Sigmoid colon (tissue), 7 donors: ENCODE results near the gene HOXA10. TPM values are rescaled to one million over a fixed set of nuclear protein-coding genes. Genes with fewer than 3 reads are reported as not detected.

ENCODE experiments used
- DNase-seq: peaks from one replicate; pipeline ENCODE4 v3.0.0-alpha.2; 2019
- H3K27ac ChIP-seq, 4 donors: fragments of 200-600 bp; sonication (generic); one replicate each; pipeline ENCODE4 v1.5.1; 2016 to 2019; ENCODE audit warnings: mild to moderate bottlenecking in 1 of 4
- H3K27me3 ChIP-seq, 3 donors: fragments of 200-600 bp; sonication (generic); one replicate each; pipeline ENCODE4 v1.5.1; 2019; ENCODE audit warnings: mild to moderate bottlenecking in 1 of 3
- H3K36me3 ChIP-seq, 4 donors: fragments of 200-600 bp; sonication (generic); one replicate each; pipeline ENCODE4 v1.5.1; 2016 to 2019
- H3K4me1 ChIP-seq, 4 donors: fragments of 200-600 bp; sonication (generic); one replicate each; pipeline ENCODE4 v1.5.1; 2017 to 2019
- H3K4me3 ChIP-seq, 4 donors: fragments of 200-600 bp; sonication (generic); one replicate each; pipeline ENCODE4 v1.5.1; 2017 to 2019; ENCODE audit warnings: mild to moderate bottlenecking in 2 of 4, moderate library complexity in 1 of 4
- H3K9me3 ChIP-seq, 4 donors: fragments of 200-600 bp in 3 of 4; sonication (generic) in 3 of 4; one replicate each; pipeline versions ENCODE4 v1.5.1 to v1.6.1; 2013 to 2019
- EP300 ChIP-seq, 4 donors: sonication (generic); formaldehyde crosslinking; IDR thresholded peaks; one replicate each; pipeline ENCODE4 v1.6.1; 2017; ENCODE audit warnings: antibody characterized with exemption in 4 of 4
- POLR2A ChIP-seq, 2 donors: fragments of 450-650 bp; IDR thresholded peaks; one replicate each; pipeline ENCODE4 v1.6.1; 2016; ENCODE audit warnings: antibody characterized with exemption in 2 of 2, mild to moderate bottlenecking in 2 of 2, moderate library complexity in 2 of 2
- POLR2AphosphoS5 ChIP-seq, 4 donors: sonication (generic); formaldehyde crosslinking; IDR thresholded peaks; one replicate each; pipeline ENCODE4 v1.6.1; 2017; ENCODE audit warnings: antibody characterized with exemption in 4 of 4
- WGBS, 2 donors: extraction: QIAGEN DNeasy Blood & Tissue Kit; methylation state at CpG; one replicate each; pipeline ENCODE4 v1.1.7; 2013; 5-methylcytosine and 5-hydroxymethylcytosine counted together
- intact Hi-C: fragments of 100-400 bp; cut with DNase I; formaldehyde crosslinking; loops from one replicate; pipeline ENCODE4 v1.15.1; 2023
- polyA plus RNA-seq, 3 donors: library from polyadenylated mRNA; stranded (reverse); fragments of 200-250 nt; gene quantifications; one replicate each; pipeline ENCODE4 v1.2.3, GENCODE V29; 2013
- total RNA-seq, 4 donors: library from RNA; depleted of rRNA; stranded (reverse); fragments of >200 nt; gene quantifications; one replicate each; pipeline ENCODE4 v1.1.0, GENCODE V29; 2016
- TF ChIP-seq, protein P1 (sequence below), 4 experiments: fragments of 450-650 bp in 3 of 4; fragments of 200-600 bp in 1 of 4; IDR thresholded peaks; one replicate each; pipeline ENCODE4 v1.5.1; 2016 to 2019; ENCODE audit warnings: antibody characterized with exemption in 4 of 4, mild to moderate bottlenecking in 3 of 4, moderate library complexity in 2 of 4
- donor health status: healthy with polysubstance abuse.
- donor health status: Bipolar disorder and iron deficiency.
- donor health status: healthy.

Gene HOXA10
- total and polyA plus RNA-seq, 7 donors: 22.2 to 64.0 (median 55.1) TPM

DNA sequence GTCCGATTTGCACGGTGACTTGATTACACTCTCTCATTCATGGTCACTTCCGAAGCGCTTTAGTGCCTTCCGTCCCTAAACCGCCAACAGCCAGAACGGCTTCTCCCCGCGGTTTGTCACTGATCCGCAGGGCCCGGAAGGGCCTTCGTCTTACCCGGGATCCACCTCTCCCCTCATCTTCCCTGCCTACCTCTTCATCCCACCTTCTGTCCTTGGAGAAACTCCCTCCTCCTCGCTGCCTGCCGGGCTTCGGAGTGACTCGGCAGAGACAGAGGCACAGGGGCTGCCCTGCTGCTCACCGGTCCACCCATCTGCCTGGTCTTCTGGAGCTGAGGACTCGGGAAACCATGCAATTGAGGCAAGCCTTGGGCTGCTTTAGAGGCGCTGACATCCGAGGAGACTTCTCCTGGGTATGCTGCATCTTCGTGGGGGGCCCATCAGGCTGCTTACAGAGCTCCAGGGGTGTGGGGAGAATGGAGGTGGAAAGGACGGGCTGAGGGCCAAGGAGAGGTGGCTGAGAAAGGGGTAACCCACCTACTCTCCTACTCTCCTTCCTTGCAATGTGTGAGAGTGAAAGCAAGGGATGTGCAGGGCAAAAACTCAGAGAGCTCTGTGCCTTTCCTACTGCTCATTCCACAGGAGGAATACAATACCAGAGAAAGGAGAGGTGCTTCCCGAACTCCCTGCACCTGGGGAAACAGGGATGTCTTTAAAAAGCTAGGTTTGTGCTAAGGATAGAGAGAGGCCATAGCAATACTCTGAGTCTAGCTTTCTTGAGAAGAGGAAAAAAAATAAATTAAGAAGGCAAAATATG, 11.9 kb upstream of the HOXA10 start:
- WGBS, 2 donors: 3 to 8% methylated on average over 24 of the region's 24 CpGs
- peak; percentile 74 for DNase-seq
- H3K36me3 ChIP-seq: no peaks in the 10 kb centered on the region
- peak overlapping the region; percentile 71 to 76 (median 72) for H3K4me3 ChIP-seq
- peak overlapping the region in 3 of 4 donors; percentile 97 to 98 (median 98) for H3K27ac ChIP-seq
- peaks cover 0 to 17% (median 0%) of the 10 kb centered on the region in 3 donors for H3K27me3 ChIP-seq
- no peak for TF ChIP-seq POLR2AphosphoS5 (IDR thresholded peaks at IDR 0.05)
- no peak for TF ChIP-seq POLR2A (IDR thresholded peaks at IDR 0.05)
- no peak for TF ChIP-seq EP300 (IDR thresholded peaks at IDR 0.05)
- TF ChIP-seq, protein P1, sequence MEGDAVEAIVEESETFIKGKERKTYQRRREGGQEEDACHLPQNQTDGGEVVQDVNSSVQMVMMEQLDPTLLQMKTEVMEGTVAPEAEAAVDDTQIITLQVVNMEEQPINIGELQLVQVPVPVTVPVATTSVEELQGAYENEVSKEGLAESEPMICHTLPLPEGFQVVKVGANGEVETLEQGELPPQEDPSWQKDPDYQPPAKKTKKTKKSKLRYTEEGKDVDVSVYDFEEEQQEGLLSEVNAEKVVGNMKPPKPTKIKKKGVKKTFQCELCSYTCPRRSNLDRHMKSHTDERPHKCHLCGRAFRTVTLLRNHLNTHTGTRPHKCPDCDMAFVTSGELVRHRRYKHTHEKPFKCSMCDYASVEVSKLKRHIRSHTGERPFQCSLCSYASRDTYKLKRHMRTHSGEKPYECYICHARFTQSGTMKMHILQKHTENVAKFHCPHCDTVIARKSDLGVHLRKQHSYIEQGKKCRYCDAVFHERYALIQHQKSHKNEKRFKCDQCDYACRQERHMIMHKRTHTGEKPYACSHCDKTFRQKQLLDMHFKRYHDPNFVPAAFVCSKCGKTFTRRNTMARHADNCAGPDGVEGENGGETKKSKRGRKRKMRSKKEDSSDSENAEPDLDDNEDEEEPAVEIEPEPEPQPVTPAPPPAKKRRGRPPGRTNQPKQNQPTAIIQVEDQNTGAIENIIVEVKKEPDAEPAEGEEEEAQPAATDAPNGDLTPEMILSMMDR (IDR thresholded peaks at IDR 0.05): no peak
- peaks cover 3 to 82% (median 57%) of the 10 kb centered on the region in 4 donors for H3K4me1 ChIP-seq
- H3K9me3 ChIP-seq: no peaks in the 10 kb centered on the region
- intact Hi-C loops: no loop called here

DNA sequence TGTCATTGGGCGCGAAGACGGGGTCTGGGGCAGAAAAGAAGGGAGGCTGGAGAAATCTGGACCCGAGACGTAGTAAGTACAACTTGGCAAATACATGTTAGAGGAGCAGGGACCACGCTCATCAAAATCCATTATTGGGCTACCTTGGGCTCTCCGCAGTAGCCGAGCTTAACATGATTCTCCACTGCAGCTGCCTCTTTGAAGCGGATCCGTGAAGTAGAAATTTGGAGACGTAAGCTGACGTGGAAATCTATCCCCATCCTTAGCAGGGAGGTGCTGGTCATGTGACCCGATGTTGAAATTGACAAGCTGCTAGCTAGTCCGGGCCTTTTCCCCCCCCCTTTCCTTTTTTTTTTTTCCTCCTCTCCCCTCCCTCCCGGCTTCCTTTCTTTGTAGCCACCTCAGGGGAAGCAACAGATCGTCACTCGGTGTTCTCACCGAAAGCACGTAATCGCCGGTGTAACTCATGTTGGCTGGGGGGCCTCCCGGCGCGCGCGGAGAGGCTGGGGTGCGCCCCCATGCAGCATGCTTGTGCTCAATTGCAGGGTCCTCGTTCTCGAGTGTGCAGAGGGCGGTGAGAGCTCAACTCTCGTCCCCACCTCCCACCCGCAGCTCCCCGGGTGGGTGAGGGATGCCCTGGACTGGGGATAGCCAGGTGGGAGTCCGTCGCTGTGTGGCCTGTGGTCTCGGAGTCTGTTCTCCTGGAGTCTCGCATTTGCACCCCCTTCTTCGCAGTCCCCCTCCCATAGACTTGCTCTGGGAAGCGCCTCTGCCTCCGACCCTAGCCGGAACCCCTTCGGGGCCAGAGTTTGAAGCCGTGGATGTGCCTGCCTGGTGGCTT, 11.1 kb upstream of the HOXA10 start, which contains the start of gene HOXA11:
Gene HOXA11, minus strand, starts transcription at position 220 of the 841 bp plus-strand sequence. Its CDS starts 88 bp downstream, at position 132.
- peaks cover 0 to 17% (median 0%) of the 10 kb centered on the region in 3 donors for H3K27me3 ChIP-seq

DNA sequence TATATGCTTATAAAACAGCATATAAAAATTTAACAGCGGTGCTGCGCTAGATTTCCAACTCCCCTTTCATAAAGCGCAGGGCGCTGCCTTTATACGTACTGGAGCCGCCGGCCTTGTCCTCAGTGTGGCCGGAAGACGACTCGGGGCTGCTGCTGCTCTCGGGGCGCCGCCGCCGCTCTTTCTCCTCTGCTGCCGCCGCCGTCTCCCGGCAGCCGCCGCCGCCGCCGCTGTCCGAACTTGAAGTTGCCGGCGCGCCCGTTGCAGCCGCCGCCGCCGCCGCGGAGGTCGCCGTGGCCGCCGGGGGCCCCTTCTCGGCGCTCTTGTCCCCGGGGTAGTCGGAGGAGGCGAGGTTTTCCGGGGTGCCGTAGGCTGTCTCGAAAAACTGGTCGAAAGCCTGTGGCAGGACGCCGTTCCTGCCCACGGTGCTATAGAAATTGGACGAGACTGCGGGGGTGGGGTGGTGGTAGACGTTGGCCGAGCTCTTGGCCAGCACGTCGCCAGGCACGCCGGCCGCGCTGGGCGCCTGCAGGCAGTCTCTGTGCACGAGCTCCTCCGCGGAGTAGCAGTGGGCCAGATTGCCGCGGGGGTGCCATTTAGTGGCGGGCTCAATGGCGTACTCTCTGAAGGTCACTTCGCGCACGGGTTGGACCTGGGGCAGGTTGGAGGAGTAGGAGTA, 10.4 kb upstream of the HOXA10 start:
- 1% methylated on average over 72 of the region's 72 CpGs for WGBS, 2 donors
- H3K9me3 ChIP-seq: no peaks in the 10 kb centered on the region
- H3K4me3 ChIP-seq: peak overlapping the region; percentile 71 to 76 (median 72)
- intact Hi-C loops: no loop called here
- peaks cover 0 to 17% (median 0%) of the 10 kb centered on the region in 3 donors for H3K27me3 ChIP-seq
- no peaks in the 10 kb centered on the region for H3K36me3 ChIP-seq
- peaks cover 3 to 78% (median 52%) of the 10 kb centered on the region in 4 donors for H3K4me1 ChIP-seq
- peak; percentile 85 for DNase-seq
- TF ChIP-seq POLR2A (IDR thresholded peaks at IDR 0.05) (peak in 1 of 2 donors; percentile 52), POLR2AphosphoS5 (IDR thresholded peaks at IDR 0.05) (peak; percentile 62 to 85 (median 75)), EP300 (IDR thresholded peaks at IDR 0.05) (no peak)
- TF ChIP-seq, protein P1 (IDR thresholded peaks at IDR 0.05): no peak
- peak overlapping the region in 3 of 4 donors; percentile 97 to 98 (median 98) for H3K27ac ChIP-seq

More for the DNA sequence above, 11.1 kb upstream of the HOXA10 start, which contains the start of gene HOXA11:
- H3K27ac ChIP-seq: peak within 1 kb of the TSS in 3 of 4 donors; percentile 97 to 98 (median 98)
- TF ChIP-seq POLR2AphosphoS5 (IDR thresholded peaks at IDR 0.05) (peak; percentile 94 to 98 (median 98)), EP300 (IDR thresholded peaks at IDR 0.05) (peak in 2 of 4 donors; percentile 59 to 68), POLR2A (IDR thresholded peaks at IDR 0.05) (peak; percentile 82 to 89)
- TF ChIP-seq, protein P1 (IDR thresholded peaks at IDR 0.05): no peak
- 2 to 6% methylated on average over 43 of the region's 43 CpGs for WGBS, 2 donors
- H3K36me3 ChIP-seq: no peaks in the 10 kb centered on the region
- H3K9me3 ChIP-seq: no peaks in the 10 kb centered on the region
- H3K4me1 ChIP-seq: peaks cover 3 to 82% (median 57%) of the 10 kb centered on the region in 4 donors
- intact Hi-C loops: no loop called here
- DNase-seq: peak; percentile 97
- H3K4me3 ChIP-seq: peak within 1 kb of the TSS; percentile 71 to 76 (median 72)

DNA sequence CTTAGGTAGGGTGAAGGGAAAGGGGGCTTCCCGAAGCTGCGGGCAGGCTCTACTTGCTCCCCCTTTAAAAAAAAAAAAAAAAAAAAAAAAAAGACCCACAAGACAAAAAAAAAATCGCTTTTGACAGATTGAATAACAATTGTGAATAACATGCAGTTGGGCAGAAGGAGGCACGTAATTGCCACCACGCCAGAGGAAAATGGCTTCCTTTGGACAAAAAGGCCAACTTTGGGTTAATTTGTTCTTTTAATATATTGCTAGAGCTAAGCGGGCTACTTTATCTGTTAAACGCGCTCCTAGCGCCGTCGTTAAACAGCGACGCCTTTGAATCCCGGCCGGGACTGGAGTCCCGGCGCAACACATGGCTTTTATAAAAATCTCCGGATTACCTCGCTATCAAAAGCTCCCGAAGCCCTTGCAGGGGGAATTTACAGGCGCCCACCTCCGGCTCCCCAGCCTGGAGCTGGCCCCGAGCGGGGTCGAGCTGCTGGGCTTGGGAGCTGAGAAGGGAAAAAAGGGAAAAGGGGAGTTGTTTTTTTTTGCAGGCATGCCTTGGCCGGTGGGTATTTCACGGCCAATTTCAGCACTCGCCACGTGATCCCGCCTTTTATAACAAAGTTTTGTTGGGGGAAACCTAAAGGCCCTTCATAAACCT, 9.7 kb upstream of the HOXA10 start:
- no peaks in the 10 kb centered on the region for H3K9me3 ChIP-seq
- peak; percentile 76 for DNase-seq
- peaks cover 0 to 13% (median 0%) of the 10 kb centered on the region in 3 donors for H3K27me3 ChIP-seq
- peaks cover 3 to 72% (median 45%) of the 10 kb centered on the region in 4 donors for H3K4me1 ChIP-seq
- 1 to 2% methylated on average over 30 of the region's 30 CpGs for WGBS, 2 donors
- H3K36me3 ChIP-seq: no peaks in the 10 kb centered on the region
- peak overlapping the region; percentile 71 to 76 (median 72) for H3K4me3 ChIP-seq
- intact Hi-C loops: no loop called here
- peak overlapping the region in 3 of 4 donors; percentile 97 to 98 (median 98) for H3K27ac ChIP-seq
- TF ChIP-seq, protein P1 (IDR thresholded peaks at IDR 0.05): no peak
- no peak for TF ChIP-seq POLR2AphosphoS5 (IDR thresholded peaks at IDR 0.05)
- no peak for TF ChIP-seq EP300 (IDR thresholded peaks at IDR 0.05)
- no peak for TF ChIP-seq POLR2A (IDR thresholded peaks at IDR 0.05)
